GM19239 (cell line): ENCODE data around the gene GPR157.
A peak's percentile ranks its signal among the peaks of the same experiment; 100 is the strongest.
"Not testable (repeated sequence)": the region's sequence is repeated elsewhere in the genome, so short reads cannot be mapped to it uniquely, and the experiment has no call there.

Source experiments
- DNase-seq: peaks from one replicate; pipeline ENCODE4 v3.0.0; 2011; ENCODE audit warnings: low spot score; ENCODE audit not compliant: insufficient read length
- FAIRE-seq: peaks from 2 replicates; lab custom pipeline; 2011; peaks lifted over from hg19 to GRCh38; lab: Jason Lieb, UNC

Gene GPR157, protein sequence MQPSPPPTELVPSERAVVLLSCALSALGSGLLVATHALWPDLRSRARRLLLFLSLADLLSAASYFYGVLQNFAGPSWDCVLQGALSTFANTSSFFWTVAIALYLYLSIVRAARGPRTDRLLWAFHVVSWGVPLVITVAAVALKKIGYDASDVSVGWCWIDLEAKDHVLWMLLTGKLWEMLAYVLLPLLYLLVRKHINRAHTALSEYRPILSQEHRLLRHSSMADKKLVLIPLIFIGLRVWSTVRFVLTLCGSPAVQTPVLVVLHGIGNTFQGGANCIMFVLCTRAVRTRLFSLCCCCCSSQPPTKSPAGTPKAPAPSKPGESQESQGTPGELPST

DNA sequence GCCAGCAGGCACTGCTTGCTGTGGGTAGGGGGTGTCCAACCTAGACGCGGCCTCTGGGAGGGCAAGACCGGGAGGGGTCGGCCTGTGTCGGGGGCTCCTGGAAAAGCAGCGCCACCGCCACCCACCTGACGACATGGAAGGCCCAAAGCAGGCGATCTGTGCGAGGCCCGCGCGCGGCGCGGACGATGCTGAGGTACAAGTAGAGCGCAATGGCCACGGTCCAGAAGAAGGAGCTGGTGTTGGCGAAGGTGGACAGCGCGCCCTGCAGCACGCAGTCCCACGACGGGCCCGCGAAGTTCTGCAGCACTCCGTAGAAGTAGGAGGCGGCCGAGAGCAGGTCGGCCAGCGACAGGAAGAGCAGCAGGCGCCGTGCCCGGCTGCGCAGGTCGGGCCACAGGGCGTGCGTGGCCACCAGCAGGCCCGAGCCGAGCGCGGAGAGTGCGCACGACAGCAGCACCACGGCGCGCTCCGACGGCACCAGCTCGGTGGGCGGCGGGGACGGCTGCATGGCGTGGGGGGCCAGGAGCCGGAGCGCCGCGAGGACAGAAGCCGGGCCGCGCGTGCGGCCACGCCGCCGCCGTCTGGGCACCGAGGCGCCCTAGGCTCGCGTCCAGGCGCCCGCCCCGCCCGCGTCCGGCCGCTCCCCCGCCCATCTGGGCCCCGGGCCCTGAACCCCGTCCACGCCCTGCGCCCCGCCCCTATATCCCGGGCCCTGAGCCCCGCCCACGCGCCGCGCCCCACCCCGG is at the start of gene GPR157:
TSS of gene GPR157 (minus strand) at position 583 of the 746 bp plus-strand sequence. CDS start at position 508, 75 bp downstream.
- peak; percentile 90 for DNase-seq
- FAIRE-seq: no peak

- FAIRE-seq: no peak
These were observed 45.9 kb upstream of the GPR157 start for GRCh38 chr1:9174762-9175161.

DNA sequence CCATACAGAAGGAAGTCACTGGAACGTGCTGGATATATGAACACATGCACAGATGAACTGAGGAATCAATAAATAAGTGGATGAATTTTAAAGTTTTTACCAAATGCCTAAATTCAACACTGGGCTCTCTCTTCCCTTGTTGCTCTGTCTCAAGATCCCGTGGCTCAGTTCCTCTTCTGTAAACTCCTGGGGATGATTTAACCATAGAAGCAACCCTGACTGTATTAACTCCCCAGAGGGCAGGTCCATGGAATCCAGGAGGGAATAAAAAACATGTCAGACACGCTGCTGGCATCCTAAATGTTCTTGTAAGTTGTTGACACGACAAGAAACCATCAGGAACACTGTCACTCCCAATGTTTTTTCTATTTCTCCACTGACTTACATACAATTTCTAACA is 45.3 kb upstream of the GPR157 start:
- DNase-seq (no peak), FAIRE-seq (no peak)

More at GRCh38 chr1:9174762-9175161, 45.9 kb upstream of the GPR157 start:
- no peak for DNase-seq

DNA sequence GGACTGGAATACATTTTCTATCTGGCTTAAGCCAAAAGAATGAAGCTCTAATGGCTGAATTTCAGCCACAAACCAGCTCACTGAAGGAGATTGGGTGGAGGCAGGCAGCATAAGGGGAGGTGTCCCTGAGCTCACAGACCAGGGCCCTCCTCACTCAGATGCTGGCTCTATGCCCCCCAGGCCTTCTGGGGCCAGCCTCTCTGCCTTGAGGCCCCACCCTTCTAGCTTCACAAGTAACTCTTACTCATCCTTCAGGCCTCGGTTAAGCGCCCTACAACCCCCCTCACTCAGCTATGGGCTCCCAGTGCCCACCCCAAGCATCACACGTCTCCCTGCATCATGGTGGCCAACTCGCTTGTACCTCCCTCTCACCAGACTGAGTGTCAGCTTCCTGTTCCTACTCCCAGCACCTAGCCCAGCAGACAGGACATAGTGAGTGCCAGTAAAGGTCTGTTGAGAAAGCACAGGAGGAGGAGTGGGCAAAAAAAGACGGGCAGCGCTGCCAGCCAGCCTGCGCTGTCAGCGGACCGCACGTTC is 40.8 kb upstream of the GPR157 start:
- DNase-seq (no peak), FAIRE-seq (no peak)

DNA sequence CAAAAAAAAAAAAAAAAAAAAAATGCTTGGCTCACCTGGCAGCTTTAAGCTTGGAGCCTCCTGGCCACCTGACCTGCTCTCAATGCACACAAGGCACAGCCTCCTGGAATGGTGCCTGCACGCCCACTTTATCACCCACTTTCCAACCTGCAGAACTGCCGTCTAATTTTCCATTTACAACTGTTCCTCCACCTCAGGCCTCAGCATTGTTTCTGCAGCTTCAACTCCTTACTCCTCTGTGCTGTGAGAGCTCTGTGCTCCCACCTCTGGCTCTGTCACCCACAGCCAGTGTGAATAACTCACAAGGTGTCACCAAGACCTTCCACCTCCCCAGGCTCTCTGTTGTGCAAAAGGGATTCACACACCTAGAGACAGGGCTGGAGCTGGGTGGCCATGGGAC is 38.7 kb upstream of the GPR157 start:
- DNase-seq (no peak), FAIRE-seq (no peak)

DNA sequence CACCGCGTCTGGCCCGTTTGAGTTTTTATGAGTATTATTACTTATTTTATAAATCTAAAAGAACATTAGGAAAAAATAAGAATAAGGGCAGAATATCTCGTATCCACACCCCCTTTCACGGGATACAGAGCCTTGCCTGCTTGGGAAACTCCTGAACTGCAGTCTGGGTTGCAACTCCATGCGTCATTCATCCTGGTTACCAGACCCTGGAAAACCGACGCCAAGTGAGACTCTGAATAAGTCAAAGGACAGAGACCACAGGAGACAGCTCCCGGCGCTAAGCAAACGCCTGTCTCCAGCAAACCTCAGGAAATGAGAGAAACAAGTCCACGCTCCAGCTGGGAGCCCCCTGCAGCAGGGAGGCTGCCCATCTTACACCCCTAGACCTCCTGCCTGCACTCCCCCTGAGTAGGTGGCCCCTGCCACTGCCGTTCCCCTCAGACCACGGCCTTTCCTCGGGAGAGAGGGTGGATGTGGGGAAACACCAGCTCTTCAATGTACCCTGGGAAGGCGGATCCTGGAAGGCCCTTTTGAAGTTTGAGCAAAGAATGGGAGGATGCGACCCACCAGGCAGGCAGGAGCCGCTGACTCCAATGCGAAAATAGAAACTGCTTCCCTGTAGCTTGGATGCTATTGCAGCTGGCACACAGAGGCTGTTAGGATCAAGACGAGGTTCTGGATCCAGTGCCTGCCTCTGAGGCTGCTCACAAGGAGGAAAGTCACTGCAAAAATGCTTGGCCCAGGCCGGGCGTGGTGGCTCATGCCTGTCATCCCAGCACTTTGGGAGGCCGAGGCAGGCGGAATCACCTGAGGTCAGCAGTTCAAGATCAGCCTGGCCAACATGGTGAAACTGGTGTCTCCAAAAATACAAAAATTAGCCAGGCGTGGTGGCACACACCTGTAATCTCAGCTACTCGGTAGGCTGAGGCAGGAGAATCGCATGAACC is 37.7 kb upstream of the GPR157 start:
- FAIRE-seq (no peak), DNase-seq (no peak)

GRCh38 chr1:9165396-9165795 is 36.5 kb upstream of the GPR157 start:
- no peak for FAIRE-seq

GRCh38 chr1:9164919-9165318 is 36.0 kb upstream of the GPR157 start:
- FAIRE-seq (peak; percentile 42), DNase-seq (no peak)

More at GRCh38 chr1:9165396-9165795, 36.5 kb upstream of the GPR157 start:
- no peak for DNase-seq

GRCh38 chr1:9164532-9164900 is 35.6 kb upstream of the GPR157 start:
- no peak for FAIRE-seq

GRCh38 chr1:9161963-9162362 is 33.1 kb upstream of the GPR157 start:
- FAIRE-seq (no peak), DNase-seq (no peak)

More at GRCh38 chr1:9164532-9164900, 35.6 kb upstream of the GPR157 start:
- no peak for DNase-seq

DNA sequence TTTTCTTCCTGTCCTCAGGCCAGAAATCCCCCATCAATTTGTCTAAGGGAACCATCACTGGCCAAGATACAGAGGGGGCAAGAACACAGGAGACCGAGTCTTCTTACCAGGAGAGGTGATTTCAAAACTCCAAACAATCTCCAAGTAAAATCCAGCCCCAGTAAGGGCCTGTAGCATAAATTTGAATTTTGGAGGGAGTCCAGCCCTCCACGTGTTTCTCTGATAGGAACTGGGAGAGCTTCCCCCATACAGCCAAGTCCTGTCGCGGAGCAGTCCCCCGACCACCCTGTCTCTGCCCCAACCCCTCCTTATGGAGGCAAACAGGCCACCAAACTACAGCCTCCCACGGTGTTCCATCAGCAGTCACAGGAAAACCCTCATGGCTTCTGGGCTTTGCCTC is 32.4 kb upstream of the GPR157 start:
- no peak for DNase-seq
- no peak for FAIRE-seq

- FAIRE-seq (no peak), DNase-seq (no peak)
These were observed 31.3 kb upstream of the GPR157 start for GRCh38 chr1:9160079-9160717.

DNA sequence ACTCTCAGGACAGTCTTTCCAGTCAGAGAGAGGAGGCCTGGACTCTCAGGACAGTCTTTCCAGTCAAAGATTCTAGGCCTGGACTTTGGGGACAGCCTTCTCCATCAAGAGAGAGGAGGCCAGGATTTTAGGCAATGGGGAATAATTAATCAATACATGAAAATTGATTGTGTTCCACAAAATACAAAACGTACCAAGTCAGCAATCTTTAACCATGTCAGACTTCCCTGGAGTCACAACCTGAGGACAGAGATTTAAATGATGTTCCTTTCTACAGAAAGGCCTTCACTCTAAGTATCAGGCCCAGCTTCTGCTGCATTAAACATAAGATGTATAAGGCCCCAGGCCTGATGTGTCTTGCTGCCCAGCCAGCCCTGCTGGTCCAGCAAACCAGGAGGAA is 27.0 kb upstream of the GPR157 start:
- DNase-seq (no peak), FAIRE-seq (peak; percentile 53)

GRCh38 chr1:9155405-9155804 is 26.5 kb upstream of the GPR157 start:
- not testable (repeated sequence) for FAIRE-seq, DNase-seq

DNA sequence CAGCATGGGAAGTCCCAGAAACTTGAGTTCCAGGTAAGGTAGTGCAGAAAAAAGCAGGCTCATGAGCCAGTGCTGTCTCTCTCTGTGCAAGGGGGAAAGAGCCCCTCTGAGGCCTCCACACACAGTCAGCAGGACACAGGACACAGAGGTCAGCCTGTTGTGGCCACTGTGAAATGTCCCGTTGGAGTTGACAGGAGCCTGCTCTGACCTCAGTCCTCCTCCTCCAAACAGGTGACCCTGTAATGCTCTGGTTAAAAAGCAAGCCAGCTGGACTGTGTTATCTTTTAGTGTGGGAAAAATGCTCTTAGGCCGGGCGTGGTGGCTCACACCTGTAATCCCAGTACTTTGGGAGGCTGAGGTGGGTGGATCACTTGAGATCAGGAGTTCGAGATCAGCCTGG is 24.2 kb upstream of the GPR157 start:
- FAIRE-seq (no peak), DNase-seq (no peak)

DNA sequence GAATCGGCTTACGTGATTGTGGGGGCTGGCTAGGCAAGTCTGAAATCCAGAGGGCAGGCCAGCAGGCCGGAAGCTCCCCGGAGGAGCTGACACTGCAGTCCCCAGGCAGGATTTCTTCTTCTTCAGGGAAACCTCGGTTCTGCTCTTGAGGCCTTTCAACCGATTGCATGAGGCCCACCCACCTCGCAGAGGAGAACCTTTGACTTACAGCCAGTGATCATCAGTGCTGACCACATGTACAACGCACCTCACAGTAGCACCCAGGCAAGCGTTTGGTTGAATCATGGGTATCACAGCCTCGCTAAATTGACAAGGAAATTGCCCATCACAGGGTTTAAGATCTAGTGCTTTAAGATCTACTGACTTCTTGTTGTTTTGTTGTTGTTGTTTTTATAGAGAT is 23.6 kb upstream of the GPR157 start:
- no peak for DNase-seq
- FAIRE-seq: no peak

DNA sequence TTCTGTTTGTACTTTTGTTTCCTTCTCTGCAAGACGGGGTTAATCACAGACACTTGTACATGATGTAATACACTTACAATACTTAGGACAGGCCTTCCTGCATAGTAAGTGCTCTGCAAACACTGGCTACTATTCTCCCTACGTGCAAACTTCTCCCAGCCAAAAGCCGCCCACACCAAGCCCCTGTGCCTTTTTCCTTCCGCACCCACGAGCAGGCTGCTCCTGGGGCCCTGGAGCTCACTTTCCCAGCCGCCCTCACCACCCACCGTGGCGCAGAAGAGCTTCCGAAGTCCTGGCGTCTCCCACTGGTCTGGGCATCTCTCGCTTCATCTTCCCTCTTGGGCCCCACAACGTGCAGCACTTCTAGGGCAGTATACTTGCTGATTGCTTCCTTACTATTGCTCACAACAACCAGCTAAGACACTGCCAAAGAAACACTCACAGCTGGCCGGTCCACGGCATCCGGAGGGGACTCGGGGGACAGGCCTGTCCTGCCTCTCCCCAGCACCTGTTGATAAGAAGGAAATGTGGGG is 22.5 kb upstream of the GPR157 start:
- no peak for FAIRE-seq
- no peak for DNase-seq

DNA sequence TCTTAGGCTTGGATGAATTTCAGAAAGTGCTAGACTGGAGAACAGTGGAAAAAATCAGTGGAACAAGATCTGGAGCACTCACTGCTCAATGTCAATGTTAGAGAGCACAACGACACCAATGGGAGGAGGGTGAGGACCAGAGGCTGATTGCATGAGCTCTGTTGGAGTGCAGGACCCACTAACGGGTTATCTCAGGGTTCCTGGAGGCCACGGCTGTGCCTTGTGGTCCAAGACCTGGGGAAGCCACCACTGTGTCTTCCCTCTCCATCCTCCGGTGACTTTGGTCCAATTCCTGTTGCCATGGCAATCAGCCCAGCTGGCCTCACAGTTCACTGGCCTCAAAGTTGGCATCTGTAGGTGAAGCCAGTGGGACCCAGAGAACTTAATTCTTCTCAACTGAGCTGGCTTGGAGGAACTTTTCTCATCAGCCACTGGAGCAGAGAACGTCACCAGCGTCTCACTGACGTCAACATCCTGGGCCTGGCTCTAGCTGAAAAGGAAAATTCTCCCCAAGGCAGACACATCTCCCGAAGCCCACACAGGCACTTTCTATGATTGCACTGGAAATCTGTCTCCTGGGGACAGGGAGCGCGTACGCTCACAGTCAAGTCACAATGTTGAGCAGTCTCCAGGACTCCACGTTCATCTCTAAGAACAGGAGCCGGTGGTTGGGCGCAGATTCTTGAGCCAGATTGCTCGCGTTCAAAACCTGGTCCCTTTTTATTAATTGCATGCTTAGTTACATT is 21.9 kb upstream of the GPR157 start:
- no peak for FAIRE-seq
- no peak for DNase-seq
